Astrocyte (in vitro differentiated cells and primary cell): ENCODE results near the gene MOV10.

Source experiments
- EZH2 ChIP-seq: IDR thresholded peaks from 2 replicates; pipeline ENCODE4 v1.6.1; 2012; ENCODE audit warnings: mild to moderate bottlenecking, low read length, inconsistent platforms; ENCODE audit not compliant: insufficient read depth
- TF ChIP-seq, protein P1 (sequence below): IDR thresholded peaks from 2 replicates; pipeline ENCODE4 v1.5.1; 2011; ENCODE audit warnings: low read depth, mild to moderate bottlenecking, inconsistent platforms, low read length, moderate library complexity; ENCODE audit not compliant: insufficient read depth

DNA sequence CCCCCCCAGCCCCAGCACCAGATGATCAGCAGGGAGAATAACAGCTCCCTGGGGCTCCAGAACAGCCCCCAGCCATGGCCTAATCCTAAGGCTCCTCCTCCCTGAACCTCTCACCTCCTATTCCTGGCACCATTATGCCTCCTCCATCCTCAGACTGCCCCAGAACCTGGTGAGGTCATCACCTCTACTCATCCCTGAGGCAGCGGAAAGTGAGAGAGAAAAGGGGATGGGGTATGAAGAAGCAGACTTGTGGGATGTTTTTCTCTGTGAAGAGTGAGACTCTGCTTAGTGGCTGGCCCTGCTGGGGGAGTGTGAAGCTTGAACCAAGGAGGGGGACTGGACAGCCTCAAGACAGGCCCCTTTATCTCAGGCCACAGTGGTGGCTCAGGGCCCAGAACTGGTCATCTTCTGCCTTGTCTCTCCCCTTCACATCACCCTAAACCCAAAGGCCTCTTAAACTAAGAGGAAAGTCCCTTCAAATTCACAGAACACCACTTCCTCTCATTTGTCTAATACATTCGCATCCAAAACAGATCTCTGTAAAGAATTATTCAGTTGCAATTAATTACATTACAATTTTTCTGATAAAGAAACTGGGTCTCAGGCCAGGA is 42.9 kb downstream of the MOV10 start:
- TF ChIP-seq, protein P1, sequence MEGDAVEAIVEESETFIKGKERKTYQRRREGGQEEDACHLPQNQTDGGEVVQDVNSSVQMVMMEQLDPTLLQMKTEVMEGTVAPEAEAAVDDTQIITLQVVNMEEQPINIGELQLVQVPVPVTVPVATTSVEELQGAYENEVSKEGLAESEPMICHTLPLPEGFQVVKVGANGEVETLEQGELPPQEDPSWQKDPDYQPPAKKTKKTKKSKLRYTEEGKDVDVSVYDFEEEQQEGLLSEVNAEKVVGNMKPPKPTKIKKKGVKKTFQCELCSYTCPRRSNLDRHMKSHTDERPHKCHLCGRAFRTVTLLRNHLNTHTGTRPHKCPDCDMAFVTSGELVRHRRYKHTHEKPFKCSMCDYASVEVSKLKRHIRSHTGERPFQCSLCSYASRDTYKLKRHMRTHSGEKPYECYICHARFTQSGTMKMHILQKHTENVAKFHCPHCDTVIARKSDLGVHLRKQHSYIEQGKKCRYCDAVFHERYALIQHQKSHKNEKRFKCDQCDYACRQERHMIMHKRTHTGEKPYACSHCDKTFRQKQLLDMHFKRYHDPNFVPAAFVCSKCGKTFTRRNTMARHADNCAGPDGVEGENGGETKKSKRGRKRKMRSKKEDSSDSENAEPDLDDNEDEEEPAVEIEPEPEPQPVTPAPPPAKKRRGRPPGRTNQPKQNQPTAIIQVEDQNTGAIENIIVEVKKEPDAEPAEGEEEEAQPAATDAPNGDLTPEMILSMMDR: no peak
- no peak for TF ChIP-seq EZH2
